ENCODE measurements around the gene ARL4A. TPM values are rescaled to one million over a fixed set of nuclear protein-coding genes. Genes with fewer than 3 reads are reported as not detected.

The ARL4A gene
- polyA plus RNA-seq, 1 donor (not counting 4 experiments of a cell fraction or from before 2014, with no cell fraction given), result 17.1 TPM

GRCh38 chr7:12692035-12692434, 4.6 kb downstream of the ARL4A start:
- dilution Hi-C loops (cut with MboI; ENCODE audit: extremely low pct_ligation_motif_present, low sequenced_read_pairs), result loop anchor here (25.0 kb wide), 1 partner anchor 570 kb away; no protein-coding TSS in a partner anchor
- no peak overlapping the region for H3K27ac ChIP-seq (ENCODE audit: control insufficient read depth, insufficient read depth, low read length)
- no peaks in the 10 kb centered on the region for H3K9me3 ChIP-seq (ENCODE audit: control insufficient read depth, low read depth, low read length)
- no peak overlapping the region for H2AFZ ChIP-seq (ENCODE audit: control insufficient read depth, low read length)
- TF ChIP-seq CTCF (optimal IDR thresholded peaks at IDR 0.05 in 1 of 3, IDR thresholded peaks at IDR 0.05 in 1 of 3, conservative IDR thresholded peaks at IDR 0.05 in 1 of 3; ENCODE audit: extremely low read depth in 1 of 3, insufficient read depth in 2 of 3, low read length in 3 of 3), result no peak
- TF ChIP-seq EZH2 (IDR thresholded peaks at IDR 0.05; ENCODE audit: low read length), result no peak
- FAIRE-seq (no peak), DNase-seq (ENCODE audit: low read depth, low spot score) (no peak)
- no peak overlapping the region for H3K9ac ChIP-seq (ENCODE audit: control insufficient read depth, extremely low read depth, insufficient read depth, low read length)
- H3K4me3 ChIP-seq (ENCODE audit: control insufficient read depth in 2 of 3, extremely low read depth in 1 of 3, insufficient read depth in 2 of 3, low read depth in 1 of 3, low read length in 3 of 3), result no peak overlapping the region
- H4K20me1 ChIP-seq (ENCODE audit: control insufficient read depth, extremely low read depth, insufficient read depth, low read length), result no peaks in the 10 kb centered on the region
- no peaks in the 10 kb centered on the region for H3K27me3 ChIP-seq (ENCODE audit: control insufficient read depth, extremely low read depth, insufficient read depth, low read length)
- H3K79me2 ChIP-seq (ENCODE audit: control insufficient read depth, insufficient read depth, low read length), result peaks cover 40% of the 10 kb centered on the region
- no peaks in the 10 kb centered on the region for H3K9me1 ChIP-seq (ENCODE audit: control insufficient read depth, extremely low read depth, insufficient read depth, low read length)
- no peaks in the 10 kb centered on the region for H3K36me3 ChIP-seq (ENCODE audit: control insufficient read depth in 2 of 2, extremely low read depth in 1 of 2, insufficient read depth in 2 of 2, low read length in 2 of 2)
- H3K4me2 ChIP-seq (ENCODE audit: control insufficient read depth, extremely low read depth, insufficient read depth, low read depth, low read length), result no peak overlapping the region
- H3K4me1 ChIP-seq (ENCODE audit: control insufficient read depth, extremely low read depth, insufficient read depth, low read length), result peaks cover 17% of the 10 kb centered on the region

GRCh38 chr7:12692479-12693259, 5.2 kb downstream of the ARL4A start:
- Histone ChIP-seq H3K36me3 (ENCODE audit: control insufficient read depth in 2 of 2, extremely low read depth in 1 of 2, insufficient read depth in 2 of 2, low read length in 2 of 2) (no peaks in the 10 kb centered on the region), H3K9me3 (ENCODE audit: control insufficient read depth, low read depth, low read length) (no peaks in the 10 kb centered on the region), H3K9me1 (ENCODE audit: control insufficient read depth, extremely low read depth, insufficient read depth, low read length) (no peaks in the 10 kb centered on the region), H3K9ac (ENCODE audit: control insufficient read depth, extremely low read depth, insufficient read depth, low read length) (no peak overlapping the region), H3K79me2 (ENCODE audit: control insufficient read depth, insufficient read depth, low read length) (peaks cover 38% of the 10 kb centered on the region), H2AFZ (ENCODE audit: control insufficient read depth, low read length) (no peak overlapping the region), H3K27ac (ENCODE audit: control insufficient read depth, insufficient read depth, low read length) (no peak overlapping the region), H3K4me2 (ENCODE audit: control insufficient read depth, extremely low read depth, insufficient read depth, low read depth, low read length) (no peak overlapping the region), H3K27me3 (ENCODE audit: control insufficient read depth, extremely low read depth, insufficient read depth, low read length) (no peaks in the 10 kb centered on the region), H4K20me1 (ENCODE audit: control insufficient read depth, extremely low read depth, insufficient read depth, low read length) (no peaks in the 10 kb centered on the region), H3K4me1 (ENCODE audit: control insufficient read depth, extremely low read depth, insufficient read depth, low read length) (peaks cover 17% of the 10 kb centered on the region), H3K4me3 (ENCODE audit: control insufficient read depth in 2 of 3, extremely low read depth in 1 of 3, insufficient read depth in 2 of 3, low read depth in 1 of 3, low read length in 3 of 3) (no peak overlapping the region)
- dilution Hi-C loops (cut with MboI; ENCODE audit: extremely low pct_ligation_motif_present, low sequenced_read_pairs), result loop anchor here (25.0 kb wide), 1 partner anchor 570 kb away; no protein-coding TSS in a partner anchor
- no peak for TF ChIP-seq EZH2 (IDR thresholded peaks at IDR 0.05; ENCODE audit: low read length)
- no peak for TF ChIP-seq CTCF (optimal IDR thresholded peaks at IDR 0.05 in 1 of 3, IDR thresholded peaks at IDR 0.05 in 1 of 3, conservative IDR thresholded peaks at IDR 0.05 in 1 of 3; ENCODE audit: extremely low read depth in 1 of 3, insufficient read depth in 2 of 3, low read length in 3 of 3)
- no peak for DNase-seq (ENCODE audit: low read depth, low spot score)
- FAIRE-seq, result peak; percentile 23

Data from keratinocyte (primary cell).